Endothelial cell of hepatic sinusoid (primary cell): ENCODE measurements around the gene SLC6A9.

Experiments
- in situ Hi-C: cut with HindIII; loops from 2 replicates; pipeline ENCODE4 v1.10.0; 2017; ENCODE audit warnings: low sequenced_read_pairs

SLC6A9 gene

DNA sequence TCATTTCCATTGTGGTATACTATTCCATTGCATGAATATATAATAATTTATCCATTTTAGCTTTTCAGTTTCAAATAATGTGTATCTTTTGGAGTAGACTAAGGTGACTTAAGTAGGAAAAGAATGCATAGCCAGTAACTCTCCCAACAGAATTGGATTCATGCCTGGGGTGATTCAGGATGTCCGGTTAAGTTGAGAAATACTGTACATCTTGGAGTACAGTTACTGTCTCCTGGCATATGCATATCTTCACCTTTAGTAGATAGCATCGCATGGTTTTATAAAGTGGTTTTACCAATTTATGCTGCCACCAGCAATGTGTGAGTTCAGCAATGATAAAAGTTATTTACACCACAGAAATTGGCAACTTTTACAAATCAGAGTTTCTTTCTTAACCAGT is 18.6 kb upstream of the SLC6A9 start:
- in situ Hi-C loops: no loop called here

DNA sequence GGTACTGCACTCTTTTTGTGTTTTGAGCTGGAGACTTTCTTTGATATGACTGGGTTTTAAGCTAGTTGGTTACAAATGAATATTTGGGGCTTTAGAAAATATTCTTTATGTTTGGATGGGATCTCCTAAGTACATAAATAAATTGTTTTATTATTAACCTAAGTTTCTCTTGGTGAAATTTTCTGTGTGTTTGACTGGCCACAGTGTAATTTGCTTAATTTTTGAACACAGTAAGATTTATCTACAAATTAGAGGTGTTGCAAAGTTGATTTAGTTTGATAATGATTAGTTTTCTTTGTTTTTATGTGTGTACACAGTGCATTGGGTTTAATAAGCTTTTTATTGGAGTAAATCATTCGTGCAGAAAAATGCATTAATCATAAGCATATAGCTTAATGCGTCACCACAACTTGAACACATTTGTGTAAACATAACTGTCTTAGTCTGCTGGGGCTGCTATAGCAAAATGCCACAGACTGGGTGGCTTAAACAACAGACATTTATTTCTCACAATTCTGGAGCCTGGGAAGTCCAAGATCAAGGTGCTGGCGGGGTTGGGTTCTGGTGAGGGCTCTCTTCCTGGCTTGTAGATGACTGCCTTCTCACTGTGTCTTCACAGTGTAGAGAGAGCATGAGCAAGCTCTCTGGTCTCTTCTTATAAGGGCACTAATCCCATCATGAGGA is 17.4 kb upstream of the SLC6A9 start:
- in situ Hi-C loops: no loop called here

DNA sequence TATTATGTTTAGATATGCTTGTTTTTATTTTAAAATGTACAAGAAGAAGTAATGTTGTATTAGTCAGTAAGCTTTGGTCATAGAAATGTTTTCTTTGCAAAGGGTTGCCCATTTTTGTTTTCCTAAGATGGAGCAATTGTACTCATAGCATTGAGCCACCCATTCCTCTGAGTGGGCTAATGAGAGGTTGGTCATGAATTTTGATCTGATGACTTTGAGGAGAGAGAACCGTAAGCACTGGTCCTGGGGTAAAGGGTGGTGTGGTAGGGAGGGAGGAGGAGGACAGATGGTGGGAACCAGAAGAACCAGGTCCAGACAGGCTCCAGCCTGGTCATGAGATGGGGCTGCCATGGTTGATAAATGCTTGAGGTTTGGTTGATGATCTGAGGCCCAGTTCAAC is 15.9 kb upstream of the SLC6A9 start:
- in situ Hi-C loops: no loop called here

DNA sequence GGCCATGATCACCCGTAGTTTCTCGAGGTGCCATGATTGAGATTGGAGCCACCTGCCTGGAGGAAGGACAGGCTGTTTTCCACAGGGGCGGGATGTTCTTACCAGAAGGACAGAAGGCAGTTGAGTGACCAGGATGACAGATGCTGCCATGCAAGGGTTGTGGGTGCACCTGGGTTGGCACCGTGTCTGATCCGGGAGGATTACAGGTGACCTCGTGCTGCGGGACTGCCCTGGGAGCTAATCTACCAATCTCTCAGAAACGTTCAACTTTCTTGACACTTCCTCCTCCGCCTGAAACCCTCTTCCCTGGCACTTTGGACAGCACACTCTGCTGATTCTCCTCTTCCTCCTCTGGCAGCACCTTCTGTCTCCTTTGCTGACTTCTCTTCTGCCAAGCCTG is 13.8 kb upstream of the SLC6A9 start:
- in situ Hi-C loops: no loop called here

DNA sequence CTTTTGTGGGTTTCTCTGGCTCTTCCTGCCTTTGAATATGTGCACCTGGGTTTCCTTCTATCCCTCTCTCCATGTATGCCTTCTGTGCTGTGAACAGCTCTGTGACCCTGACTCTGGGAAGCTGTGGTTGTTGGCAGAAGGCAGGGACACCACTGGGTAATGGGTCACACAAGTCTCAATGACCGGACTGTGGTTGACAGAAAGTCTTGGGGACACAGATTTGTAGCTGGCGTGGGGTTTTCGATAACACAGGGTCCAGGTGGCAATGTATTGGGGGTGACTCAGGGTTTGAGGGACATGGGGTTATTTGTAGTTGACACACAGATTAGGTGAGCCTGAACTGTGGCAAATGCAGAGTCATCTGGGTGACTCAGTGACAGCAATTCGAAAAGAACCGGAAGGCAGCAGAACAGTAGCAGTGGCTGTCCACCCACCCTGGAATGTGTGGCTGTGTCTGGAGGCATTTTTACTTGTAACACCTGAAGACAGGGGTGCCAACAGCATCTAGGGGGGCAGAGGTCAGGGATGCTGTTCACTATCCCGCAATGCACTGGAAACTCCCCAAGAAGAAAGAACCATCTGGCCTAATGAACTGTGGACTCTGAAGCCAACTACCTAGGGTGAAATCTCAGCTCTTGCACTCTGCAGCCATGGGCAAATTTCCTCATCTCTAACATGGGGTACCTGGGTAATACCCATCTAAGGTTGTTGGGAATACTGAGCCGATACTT is 13.0 kb upstream of the SLC6A9 start:
- in situ Hi-C loops: no loop called here

DNA sequence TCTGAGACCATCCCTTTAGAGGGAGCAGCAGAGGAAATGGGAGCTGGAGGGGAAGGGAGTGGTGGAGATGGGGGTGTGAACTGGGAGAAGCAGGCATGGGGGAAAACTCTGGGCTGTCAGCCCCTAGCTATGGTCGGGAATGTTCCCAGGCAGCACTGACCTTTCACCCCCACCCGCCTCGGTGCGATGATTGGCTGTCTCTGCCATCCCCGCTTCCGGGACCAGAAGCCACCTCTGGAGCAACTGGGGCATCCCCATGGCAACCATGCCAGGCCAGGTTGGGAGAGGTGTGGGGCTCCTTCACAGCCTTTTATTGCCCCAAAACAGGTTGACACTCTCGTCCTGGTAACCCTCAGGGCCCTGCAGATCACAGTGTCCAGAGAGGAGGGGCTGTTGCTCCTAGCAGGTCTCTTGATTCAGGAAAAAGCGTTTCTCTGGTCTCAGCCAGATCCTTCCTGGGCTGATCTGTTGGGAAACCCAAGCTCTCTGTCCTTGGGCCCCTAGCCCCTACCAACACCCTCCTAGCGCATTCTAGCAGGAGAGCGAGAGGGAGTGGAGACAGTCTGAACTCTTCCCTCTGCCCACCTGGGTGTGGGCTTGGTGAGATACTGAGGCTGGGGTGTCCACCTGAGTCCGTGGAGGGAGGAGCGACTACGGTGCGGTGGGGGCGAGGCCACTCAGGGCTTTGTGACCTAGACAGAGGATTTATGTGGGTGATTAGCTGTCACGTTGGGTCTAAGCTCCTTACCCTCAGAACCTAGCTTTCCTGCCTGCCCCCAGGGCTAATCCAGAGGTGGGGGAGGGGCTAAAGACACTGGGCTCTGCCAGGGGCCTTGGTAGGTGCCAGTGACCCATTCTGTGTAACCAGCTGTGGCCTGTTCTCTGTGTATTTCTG is 12.2 kb upstream of the SLC6A9 start:
- in situ Hi-C loops: no loop called here

DNA sequence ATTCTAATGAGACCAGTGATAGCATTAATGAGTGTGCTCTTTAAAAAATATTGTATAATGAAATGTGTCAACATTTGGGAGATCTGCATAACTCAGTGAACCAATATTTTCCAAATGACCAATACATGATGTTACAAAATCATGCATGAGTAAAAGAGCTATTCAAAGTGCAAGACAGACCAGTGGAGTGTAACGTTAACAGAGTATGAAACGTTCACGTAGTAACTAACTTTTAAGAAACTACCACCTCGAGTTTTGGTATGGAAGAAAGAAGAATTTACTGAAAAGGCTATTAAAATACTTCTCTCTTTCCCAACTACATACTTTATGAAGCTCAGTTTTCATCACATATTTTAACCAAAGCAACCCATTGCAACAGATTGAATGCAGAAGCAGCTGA is 9.6 kb upstream of the SLC6A9 start:
- in situ Hi-C loops: no loop called here

DNA sequence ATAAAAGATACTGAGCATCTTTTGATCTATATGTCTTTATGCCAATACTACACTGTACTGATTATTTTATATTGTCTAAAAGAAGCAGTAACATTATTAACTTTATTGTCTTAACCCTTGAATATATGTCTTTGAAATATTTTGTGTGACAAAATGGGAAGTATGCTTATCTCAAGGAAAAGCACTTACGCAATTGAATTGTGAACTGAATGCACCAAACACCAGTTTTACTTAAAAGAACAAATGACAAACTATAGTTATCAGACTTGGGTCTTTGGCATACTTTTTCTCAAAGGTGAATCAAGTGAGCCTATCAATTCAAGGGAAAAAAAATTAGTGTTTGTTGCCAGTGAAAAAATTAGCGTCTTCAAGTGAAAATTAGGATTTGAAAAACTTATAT is 9.2 kb upstream of the SLC6A9 start:
- in situ Hi-C loops: no loop called here

DNA sequence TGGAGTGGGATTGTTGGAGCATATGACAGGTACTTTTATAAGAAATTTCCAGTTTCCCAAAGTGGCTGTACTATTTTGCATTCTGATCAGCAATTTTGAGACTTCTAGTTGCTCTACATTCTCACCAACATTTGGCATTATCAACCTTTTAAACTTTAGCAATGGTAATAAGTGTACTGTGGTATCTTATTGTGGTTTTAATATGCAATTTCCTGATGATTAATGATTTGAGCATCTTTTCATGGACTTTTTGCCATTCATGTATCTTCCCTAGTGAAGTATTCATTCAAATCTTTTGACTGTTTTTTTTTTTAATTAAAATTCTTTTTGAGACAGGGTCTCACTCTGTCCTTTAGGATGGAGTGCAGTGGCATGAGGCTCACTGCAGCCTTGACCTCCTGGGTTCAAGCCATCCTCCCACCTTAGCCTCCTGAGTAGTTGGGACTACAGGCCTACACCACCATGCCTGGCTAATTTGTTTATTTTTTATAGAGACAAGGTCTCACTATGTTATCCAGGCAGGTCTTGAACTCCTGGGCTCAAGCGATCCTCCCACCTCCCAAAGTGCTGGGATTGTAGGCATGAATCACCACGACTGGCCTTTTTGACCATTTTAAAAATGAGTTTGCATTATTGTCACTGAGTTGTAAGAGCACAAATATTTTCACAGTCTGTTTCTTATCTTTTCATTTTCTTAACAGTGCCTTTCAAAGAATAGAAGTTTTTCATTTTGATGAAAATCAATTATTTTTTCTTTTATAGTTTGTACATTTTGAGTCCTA is 7.8 kb upstream of the SLC6A9 start:
- in situ Hi-C loops: no loop called here

DNA sequence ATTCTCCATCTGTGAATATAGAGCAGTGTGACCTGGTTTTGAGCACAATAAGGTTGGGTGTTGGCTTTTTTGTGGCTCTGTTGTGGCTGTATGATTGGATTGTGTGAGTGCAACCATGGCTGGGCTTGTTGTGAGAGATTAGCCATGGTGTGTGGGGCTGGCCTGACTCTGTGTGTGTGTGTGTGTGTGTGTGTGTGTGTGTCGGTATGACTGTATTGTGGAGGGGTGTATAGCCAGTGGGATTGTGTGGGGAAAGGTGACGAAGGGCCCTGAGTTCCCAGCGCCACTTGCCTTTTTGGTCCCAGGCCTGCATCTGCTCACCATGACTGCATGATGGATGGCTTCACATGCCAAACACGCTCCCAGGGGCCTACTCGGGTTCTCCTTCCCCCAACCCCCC is 5.9 kb upstream of the SLC6A9 start:
- in situ Hi-C loops: no loop called here

DNA sequence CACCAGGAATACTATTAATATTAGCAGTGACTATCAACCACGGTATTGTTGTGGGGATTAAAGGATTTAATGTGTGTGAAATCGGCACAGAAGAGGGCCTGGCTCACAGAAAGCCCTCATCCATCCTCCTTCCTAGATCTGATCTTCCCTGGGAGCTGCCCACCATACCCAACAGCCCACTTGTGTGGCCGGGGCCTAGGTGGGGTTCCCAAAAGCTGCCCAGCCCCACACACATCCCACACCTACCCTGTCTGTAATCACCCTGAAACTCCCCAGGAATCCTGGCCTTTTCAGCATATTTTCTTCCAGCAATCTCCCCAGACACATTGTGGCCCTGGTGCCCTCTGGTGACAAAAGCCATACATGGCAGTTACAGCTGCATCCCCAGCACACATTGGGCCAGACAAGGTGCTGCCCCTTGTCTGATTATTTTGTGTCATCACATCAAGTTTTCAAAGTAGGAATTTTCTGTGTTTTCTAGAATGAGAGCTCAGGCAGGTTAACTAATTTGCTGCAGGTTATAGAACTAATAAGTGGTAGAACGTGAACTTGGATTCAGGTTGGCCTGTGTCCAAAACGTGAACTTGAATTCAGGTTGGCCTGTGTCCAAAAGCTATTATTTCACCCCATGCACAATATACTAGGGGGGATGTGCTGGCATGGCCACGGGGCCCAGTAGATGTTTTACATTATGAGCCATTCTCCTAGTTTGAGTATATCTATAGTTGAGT is 5.3 kb upstream of the SLC6A9 start:
- in situ Hi-C loops: no loop called here

DNA sequence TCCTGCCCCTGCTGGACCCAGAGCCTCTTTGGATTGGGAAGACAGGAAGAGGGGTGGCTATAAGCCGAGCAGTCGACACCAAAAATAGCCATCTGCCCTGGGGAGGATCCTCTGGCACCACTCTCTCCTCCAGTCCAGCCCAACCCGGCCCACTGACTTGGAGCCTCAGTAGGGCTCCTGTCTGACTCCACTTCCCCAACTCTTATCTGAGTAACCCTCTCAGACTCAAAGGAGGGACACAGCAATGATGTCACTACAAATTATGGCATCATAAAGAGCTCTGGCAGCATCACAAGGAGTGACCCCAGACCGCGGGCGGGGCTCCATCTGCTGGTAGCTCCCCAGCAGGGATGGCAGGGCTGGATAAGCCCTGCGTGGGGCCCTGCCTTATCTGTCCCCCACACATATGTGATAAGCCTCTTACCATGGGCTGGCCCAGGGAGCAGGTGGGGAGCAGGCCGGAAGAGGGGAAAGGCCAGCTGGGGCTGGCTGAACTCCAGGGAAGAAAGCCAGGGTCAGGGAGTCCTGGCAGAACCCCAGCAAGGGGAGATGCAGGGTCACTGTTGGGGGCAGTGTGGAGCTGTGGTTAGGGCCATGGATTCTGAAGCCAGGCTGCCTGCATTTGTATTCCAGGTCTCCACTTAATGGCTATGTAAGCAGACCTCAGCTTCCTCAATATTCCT is 4.6 kb upstream of the SLC6A9 start:
- in situ Hi-C loops: no loop called here

DNA sequence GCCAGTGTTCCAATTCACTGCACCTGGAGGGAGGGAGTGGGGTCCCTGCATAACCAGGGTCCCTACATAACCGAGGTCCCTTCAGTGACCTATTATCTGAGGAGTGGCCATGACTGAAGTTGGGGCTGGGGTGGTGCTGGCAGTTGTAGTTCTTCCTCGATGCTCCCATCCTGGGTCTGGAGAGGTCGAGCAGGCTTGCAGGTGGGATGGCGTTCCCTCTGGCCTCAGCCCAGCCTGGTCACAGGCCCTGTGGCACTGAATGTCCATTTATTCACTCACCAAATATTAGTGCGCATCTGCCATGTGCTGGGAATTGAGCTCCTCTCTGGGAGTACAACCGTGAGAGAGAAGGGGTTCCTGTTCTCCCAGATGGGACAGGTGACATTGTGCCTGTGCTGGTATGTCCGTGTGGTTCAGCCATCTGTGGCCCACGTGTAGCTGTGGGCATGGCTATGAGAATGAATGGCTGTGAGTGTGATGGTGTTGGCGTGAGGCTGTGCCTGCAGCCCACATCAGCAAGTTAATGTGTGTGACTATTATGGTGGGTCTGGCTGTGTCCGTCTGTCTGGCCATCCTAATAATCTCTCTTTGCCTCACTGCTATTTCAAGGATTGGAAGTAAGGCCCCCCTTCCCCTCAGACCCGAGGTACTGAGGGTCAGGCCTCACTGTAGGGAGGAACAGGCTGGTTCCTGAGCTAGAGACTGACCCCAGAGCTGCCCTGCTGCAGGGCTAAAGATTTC is 3.9 kb upstream of the SLC6A9 start:
- in situ Hi-C loops: no loop called here

DNA sequence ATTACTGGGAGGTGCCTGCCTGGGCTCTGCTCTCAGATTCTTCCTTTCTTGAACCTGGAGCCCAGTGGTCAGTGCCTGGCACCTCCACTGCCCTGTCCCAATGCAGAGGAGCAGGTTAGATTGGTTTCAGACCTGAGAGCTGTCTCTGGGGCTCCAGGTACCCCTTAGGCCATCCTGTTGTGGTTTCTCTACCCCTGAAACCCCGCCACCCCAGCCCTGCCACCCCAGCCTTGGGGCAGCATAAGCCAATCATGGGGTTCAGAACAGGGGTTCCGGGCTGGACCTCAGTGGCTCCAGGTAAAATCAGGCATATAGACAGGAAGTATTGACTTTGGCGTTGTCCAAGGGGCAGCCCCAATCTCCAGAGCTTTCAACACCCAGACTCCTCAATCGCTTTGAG is 3.2 kb upstream of the SLC6A9 start:
- in situ Hi-C loops: no loop called here

DNA sequence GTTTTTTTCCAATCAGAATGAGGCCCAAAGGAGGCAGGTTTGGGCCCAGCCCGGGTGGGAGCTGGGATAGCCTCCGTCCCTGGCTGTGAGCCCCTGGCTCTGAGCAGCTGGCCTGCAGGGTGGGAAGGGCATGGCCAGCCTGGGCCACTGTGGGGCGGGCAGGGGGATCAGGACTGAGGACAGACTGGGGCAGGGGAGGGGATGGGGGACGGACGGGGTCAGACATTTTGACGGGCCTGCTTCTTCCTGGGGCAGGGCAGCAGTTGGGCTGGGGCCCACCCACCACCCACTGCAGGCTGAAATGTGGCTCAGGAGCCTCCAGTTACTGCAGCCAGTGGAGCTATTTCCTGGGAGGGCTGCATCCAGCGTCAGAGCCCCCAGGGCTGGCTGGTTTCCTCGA is 2.5 kb upstream of the SLC6A9 start:
- in situ Hi-C loops: no loop called here

DNA sequence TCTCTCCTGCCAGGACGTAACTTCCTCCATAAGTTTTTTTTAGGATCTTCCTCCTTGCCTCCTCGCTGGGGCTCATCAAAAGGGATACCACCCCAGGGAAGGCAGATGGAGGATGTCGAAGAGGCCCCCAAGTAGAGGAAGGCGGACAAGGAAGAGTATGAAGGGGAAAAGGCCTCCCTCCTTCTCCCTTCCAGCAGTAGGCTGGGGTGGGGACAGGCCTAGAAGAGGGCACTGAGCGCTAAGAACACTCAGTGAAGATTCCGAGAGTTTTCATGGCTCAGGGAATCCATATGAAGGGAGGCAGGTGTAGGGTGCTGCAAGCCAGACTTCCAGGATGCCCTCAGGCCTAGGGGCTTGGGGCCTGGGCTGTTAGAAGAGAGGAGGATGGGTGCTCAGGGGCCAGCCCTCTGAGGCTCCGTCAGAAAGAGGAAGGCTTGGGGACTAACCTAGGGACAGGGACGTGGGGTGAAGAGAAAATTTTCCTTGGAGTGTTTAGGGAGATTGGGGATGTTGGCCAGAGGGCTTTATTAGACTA is 1.8 kb upstream of the SLC6A9 start:
- in situ Hi-C loops: no loop called here

DNA sequence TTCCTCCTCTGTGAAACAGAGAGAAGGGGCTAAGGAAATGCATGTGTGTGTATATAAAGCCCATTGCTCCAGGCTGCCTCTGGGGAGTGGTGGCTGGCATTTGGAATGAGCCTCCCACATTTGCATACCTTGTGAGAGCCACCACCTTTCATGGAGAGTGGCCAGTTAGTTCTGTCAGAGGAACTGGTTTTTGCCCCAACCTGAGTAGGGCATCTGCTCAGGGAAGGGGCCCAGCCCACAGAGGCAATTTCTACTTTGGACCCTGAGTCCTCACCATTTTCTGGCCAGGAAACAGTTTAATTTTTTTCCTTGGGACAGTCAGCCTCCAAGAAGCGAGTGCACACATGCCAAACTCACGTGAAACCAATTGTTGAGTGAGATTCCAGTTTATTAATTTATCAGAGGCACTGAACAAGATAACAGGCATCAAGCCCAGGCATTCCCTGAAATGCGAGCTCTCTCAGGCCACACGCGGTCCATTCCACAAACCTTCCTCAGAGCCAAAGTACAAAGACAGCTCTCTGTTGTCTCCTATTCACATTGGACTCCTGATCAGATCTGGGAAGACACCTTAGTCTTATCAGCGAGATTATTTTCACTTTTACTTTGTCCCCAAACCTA is 1.0 kb upstream of the SLC6A9 start:
- in situ Hi-C loops: no loop called here

DNA sequence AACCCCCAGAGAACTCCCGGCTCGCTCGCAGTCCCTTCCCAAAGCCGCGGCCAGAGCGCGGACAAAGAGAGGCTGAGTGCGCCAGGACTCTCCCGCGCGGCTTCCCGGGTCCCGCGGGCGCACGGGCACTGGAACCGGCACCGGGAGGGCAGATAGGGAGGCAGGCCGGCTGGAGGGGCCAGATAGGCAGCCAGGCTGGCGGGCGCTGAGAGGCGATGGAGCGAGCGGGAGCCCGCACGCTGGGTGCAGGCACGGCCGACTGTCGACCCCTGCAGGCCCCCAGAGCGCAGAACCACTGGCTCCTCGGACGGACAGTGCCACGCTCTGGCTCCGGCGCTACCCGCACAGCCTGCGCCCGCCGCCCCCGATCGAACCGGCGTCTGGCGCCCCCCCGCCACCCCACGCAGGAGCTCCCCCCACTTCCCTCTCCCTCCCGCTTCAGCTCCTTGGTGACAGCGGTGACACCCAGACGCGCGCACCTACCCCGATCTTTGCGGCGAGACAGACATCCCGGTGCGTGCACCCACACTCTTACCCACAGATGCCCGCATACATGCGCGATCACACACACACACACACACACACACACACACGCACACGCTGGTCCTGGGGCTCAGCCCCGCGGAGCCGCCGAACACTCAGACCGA is 534 bp downstream of the SLC6A9 start:
- in situ Hi-C loops: no loop called here
